Measurements from ENCODE around the gene LDOC1. TPM values are rescaled to one million over a fixed set of nuclear protein-coding genes. Genes with fewer than 3 reads are reported as not detected.
"Not testable (repeated sequence)": the region's sequence is repeated elsewhere in the genome, so short reads cannot be mapped to it uniquely, and the experiment has no call there.

LDOC1 gene
- polyA plus RNA-seq, 1 donor from 2014 or later, result 7.2 TPM

- H3F3A ChIP-seq (ENCODE audit: insufficient read depth, low read length, poor library complexity, severe bottlenecking), result no peaks in the 10 kb centered on the region
- H3K79me2 ChIP-seq (replicated peaks; ENCODE audit: insufficient read depth, low read length), result no peaks in the 10 kb centered on the region
- no peak overlapping the region for H3K27ac ChIP-seq (ENCODE audit: low read length)
- no peaks in the 10 kb centered on the region for H3K36me3 ChIP-seq (ENCODE audit: insufficient read depth, low read length)
- no peak overlapping the region for H3K9ac ChIP-seq (ENCODE audit: low read length)
- TF ChIP-seq TAF1 (IDR thresholded peaks at IDR 0.05; ENCODE audit: low read depth), result no peak
- TF ChIP-seq EZH2 (IDR thresholded peaks at IDR 0.05; ENCODE audit: borderline replicate concordance, insufficient read depth, low read length, poor library complexity, severe bottlenecking), result no peak
- TF ChIP-seq EP300 (conservative IDR thresholded peaks at IDR 0.05; ENCODE audit: poor library complexity, severe bottlenecking), result no peak
- no peaks in the 10 kb centered on the region for H3K9me3 ChIP-seq (ENCODE audit: low read length)
- H3K9me2 ChIP-seq (ENCODE audit: insufficient read depth, low read length), result no peaks in the 10 kb centered on the region
- no peaks in the 10 kb centered on the region for H4K20me1 ChIP-seq (ENCODE audit: insufficient read depth)
- no peaks in the 10 kb centered on the region for H3K27me3 ChIP-seq (ENCODE audit: insufficient read depth, low read depth, low read length)
- no peak overlapping the region for H3K4me3 ChIP-seq (ENCODE audit: low read length)
- no peak overlapping the region for H3K4me2 ChIP-seq (ENCODE audit: low read length)
- H2AFZ ChIP-seq (ENCODE audit: low read depth, low read length), result no peak overlapping the region
Measured at GRCh38 chrX:141158084-141158483, 18.8 kb downstream of the LDOC1 start.

- not testable (repeated sequence) for H3K9ac ChIP-seq (ENCODE audit: low read length); H3K9me2 ChIP-seq (ENCODE audit: insufficient read depth, low read length); H2AFZ ChIP-seq (ENCODE audit: low read depth, low read length); H3K4me2 ChIP-seq (ENCODE audit: low read length); H3K27me3 ChIP-seq (ENCODE audit: insufficient read depth, low read depth, low read length); H3F3A ChIP-seq (ENCODE audit: insufficient read depth, low read length, poor library complexity, severe bottlenecking); H3K9me3 ChIP-seq (ENCODE audit: low read length); H3K36me3 ChIP-seq (ENCODE audit: insufficient read depth, low read length); H3K27ac ChIP-seq (ENCODE audit: low read length); H3K79me2 ChIP-seq (replicated peaks; ENCODE audit: insufficient read depth, low read length); H4K20me1 ChIP-seq (ENCODE audit: insufficient read depth); H3K4me3 ChIP-seq (ENCODE audit: low read length)
Measured at GRCh38 chrX:141155231-141155630, 21.7 kb downstream of the LDOC1 start.

- Histone ChIP-seq H3K9me2 (ENCODE audit: insufficient read depth, low read length) (no peaks in the 10 kb centered on the region), H3K4me3 (ENCODE audit: low read length) (no peak overlapping the region), H3K27me3 (ENCODE audit: insufficient read depth, low read depth, low read length) (no peaks in the 10 kb centered on the region), H3K4me2 (ENCODE audit: low read length) (no peak overlapping the region), H3K9me3 (ENCODE audit: low read length) (no peaks in the 10 kb centered on the region), H3K9ac (ENCODE audit: low read length) (no peak overlapping the region), H3F3A (ENCODE audit: insufficient read depth, low read length, poor library complexity, severe bottlenecking) (no peaks in the 10 kb centered on the region), H4K20me1 (ENCODE audit: insufficient read depth) (no peaks in the 10 kb centered on the region), H3K79me2 (replicated peaks; ENCODE audit: insufficient read depth, low read length) (no peaks in the 10 kb centered on the region), H3K36me3 (ENCODE audit: insufficient read depth, low read length) (no peaks in the 10 kb centered on the region), H3K27ac (ENCODE audit: low read length) (no peak overlapping the region), H2AFZ (ENCODE audit: low read depth, low read length) (no peak overlapping the region)
- TF ChIP-seq MXI1 (conservative IDR thresholded peaks at IDR 0.05; ENCODE audit: poor library complexity, severe bottlenecking) (no peak), EP300 (conservative IDR thresholded peaks at IDR 0.05; ENCODE audit: poor library complexity, severe bottlenecking) (no peak), EZH2 (IDR thresholded peaks at IDR 0.05; ENCODE audit: borderline replicate concordance, insufficient read depth, low read length, poor library complexity, severe bottlenecking) (no peak), REST (IDR thresholded peaks at IDR 0.05; ENCODE audit: borderline replicate concordance) (no peak), CTCF (IDR thresholded peaks at IDR 0.05; ENCODE audit: poor library complexity, severe bottlenecking) (no peak), RAD21 (conservative IDR thresholded peaks at IDR 0.05) (no peak), POLR2AphosphoS5 (IDR thresholded peaks at IDR 0.05) (no peak), TAF1 (IDR thresholded peaks at IDR 0.05; ENCODE audit: low read depth) (no peak)
Measured at GRCh38 chrX:141142946-141143345, 34.0 kb downstream of the LDOC1 start.

Measured in neural cell (in vitro differentiated cells).